Measurements from ENCODE around the gene BICDL2.

BICDL2 gene

DNA sequence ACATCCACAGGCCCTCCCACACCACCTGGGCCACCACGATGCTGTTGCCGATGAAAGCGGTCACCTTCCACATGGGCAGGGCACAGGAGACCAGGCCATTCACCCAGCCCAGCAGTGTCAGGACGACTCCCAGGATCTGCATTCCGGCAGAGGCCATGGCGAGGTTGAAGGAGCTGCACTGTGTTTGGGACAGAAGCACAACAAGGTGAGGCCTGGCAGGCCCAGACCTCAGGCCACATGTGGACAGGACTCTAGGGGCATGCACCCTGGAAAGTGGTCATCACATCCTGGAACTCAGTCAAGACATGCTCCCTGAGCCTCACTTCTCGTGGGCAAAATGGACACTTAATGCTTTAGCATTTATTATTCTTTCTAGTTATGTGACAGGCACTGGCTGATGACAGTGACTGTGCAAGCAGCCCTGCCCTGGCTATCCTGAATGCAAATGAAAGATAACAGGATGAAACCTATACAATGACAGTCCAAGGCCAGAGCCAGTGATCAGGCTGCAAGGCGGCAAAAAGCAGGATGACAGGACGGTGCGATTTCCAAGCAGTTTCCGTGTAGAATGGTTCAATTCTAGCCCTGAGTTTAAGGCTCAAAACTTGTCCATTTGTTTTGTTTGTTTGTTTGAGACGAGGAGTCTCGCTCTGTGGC, 20.8 kb downstream of the BICDL2 start:
- no peaks in the 10 kb centered on the region for H3K79me2 ChIP-seq (ENCODE audit: insufficient read depth, low read depth)
- H4K20me1 ChIP-seq (ENCODE audit: insufficient read depth): no peaks in the 10 kb centered on the region
- no peak overlapping the region for H3K4me3 ChIP-seq (IDR thresholded peaks at IDR 0.05; ENCODE audit: insufficient read depth, low read depth, low read length)
- no peaks in the 10 kb centered on the region for H3K36me3 ChIP-seq (ENCODE audit: insufficient read depth)
- H3K4me1 ChIP-seq (ENCODE audit: low read depth, poor library complexity, severe bottlenecking): peaks cover 29% of the 10 kb centered on the region
- H3K27me3 ChIP-seq (ENCODE audit: insufficient read depth, low read depth): peaks cover 48% of the 10 kb centered on the region
- TF ChIP-seq, protein P1, sequence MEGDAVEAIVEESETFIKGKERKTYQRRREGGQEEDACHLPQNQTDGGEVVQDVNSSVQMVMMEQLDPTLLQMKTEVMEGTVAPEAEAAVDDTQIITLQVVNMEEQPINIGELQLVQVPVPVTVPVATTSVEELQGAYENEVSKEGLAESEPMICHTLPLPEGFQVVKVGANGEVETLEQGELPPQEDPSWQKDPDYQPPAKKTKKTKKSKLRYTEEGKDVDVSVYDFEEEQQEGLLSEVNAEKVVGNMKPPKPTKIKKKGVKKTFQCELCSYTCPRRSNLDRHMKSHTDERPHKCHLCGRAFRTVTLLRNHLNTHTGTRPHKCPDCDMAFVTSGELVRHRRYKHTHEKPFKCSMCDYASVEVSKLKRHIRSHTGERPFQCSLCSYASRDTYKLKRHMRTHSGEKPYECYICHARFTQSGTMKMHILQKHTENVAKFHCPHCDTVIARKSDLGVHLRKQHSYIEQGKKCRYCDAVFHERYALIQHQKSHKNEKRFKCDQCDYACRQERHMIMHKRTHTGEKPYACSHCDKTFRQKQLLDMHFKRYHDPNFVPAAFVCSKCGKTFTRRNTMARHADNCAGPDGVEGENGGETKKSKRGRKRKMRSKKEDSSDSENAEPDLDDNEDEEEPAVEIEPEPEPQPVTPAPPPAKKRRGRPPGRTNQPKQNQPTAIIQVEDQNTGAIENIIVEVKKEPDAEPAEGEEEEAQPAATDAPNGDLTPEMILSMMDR (conservative IDR thresholded peaks at IDR 0.05; ENCODE audit: low read depth, low read length): no peak
- no peak overlapping the region for H3K4me2 ChIP-seq
- no peak overlapping the region for H3K27ac ChIP-seq
- H2AFZ ChIP-seq (ENCODE audit: low read depth): no peak overlapping the region
- H3K9ac ChIP-seq: no peak overlapping the region

DNA sequence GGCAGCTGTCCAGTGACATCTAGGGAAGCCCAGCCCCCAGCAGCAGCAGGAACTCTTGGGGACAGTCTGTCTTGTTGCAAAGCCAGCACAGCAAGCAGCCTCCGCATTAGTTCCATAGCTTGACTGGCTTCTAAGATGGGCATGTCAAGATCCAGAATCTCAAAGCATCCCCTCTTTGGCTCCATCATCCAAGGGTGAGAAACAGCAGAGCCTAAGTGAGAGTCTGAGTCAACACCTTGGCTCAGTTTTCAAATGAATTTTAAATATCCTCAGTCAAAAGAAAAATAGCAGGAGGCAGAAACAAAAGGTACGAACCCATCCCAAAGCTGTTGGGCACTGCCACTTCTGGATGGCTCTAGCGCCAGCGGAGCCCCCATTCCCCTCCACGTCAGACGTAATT, 21.8 kb downstream of the BICDL2 start:
- H3K4me2 ChIP-seq: no peak overlapping the region
- no peaks in the 10 kb centered on the region for H3K79me2 ChIP-seq (ENCODE audit: insufficient read depth, low read depth)
- no peak overlapping the region for H3K9ac ChIP-seq
- no peak overlapping the region for H2AFZ ChIP-seq (ENCODE audit: low read depth)
- no peaks in the 10 kb centered on the region for H4K20me1 ChIP-seq (ENCODE audit: insufficient read depth)
- peaks cover 58% of the 10 kb centered on the region for H3K27me3 ChIP-seq (ENCODE audit: insufficient read depth, low read depth)
- TF ChIP-seq, protein P1 (conservative IDR thresholded peaks at IDR 0.05; ENCODE audit: low read depth, low read length): no peak
- peaks cover 24% of the 10 kb centered on the region for H3K4me1 ChIP-seq (ENCODE audit: low read depth, poor library complexity, severe bottlenecking)
- no peak overlapping the region for H3K27ac ChIP-seq
- H3K36me3 ChIP-seq (ENCODE audit: insufficient read depth): no peaks in the 10 kb centered on the region
- H3K4me3 ChIP-seq (IDR thresholded peaks at IDR 0.05; ENCODE audit: insufficient read depth, low read depth, low read length): no peak overlapping the region

DNA sequence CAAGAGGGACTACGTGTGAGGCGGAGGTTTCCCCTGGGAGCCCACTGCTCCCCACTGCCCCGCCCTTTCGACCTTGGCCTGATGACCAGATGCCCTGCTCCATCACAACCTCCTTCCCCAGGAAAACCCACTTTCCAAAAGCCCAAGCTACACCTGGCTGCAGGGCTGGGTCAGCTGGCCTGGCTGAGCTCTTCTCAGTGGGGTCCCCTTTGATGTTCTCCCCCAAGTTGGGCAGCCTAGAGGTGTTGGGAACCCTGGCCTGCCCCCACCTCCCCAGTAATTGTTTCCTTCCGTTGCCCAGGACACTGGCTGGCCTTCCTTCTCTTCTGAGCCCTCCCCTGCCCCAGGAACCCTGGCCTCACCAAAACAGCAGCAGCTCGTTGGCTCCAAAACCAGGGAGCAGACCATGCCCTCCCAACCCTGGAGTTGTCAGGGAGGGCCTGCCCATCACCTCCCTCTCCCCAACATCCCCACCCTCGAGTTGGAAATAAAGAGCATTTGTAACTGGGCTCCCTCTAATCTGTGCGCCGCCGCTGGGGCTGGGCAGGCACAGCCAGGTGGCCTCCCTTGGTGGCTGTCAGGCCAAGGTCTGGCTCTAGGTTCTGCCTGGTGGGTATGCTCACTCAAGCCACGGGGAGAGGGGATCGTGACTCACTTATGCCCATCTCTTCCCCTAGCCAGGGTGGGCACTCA, 22.6 kb downstream of the BICDL2 start:
- Histone ChIP-seq H3K4me1 (ENCODE audit: low read depth, poor library complexity, severe bottlenecking) (peaks cover 17% of the 10 kb centered on the region), H2AFZ (ENCODE audit: low read depth) (no peak overlapping the region), H3K27me3 (ENCODE audit: insufficient read depth, low read depth) (peaks cover 63% of the 10 kb centered on the region), H3K4me3 (IDR thresholded peaks at IDR 0.05; ENCODE audit: insufficient read depth, low read depth, low read length) (no peak overlapping the region), H3K27ac (no peak overlapping the region), H4K20me1 (ENCODE audit: insufficient read depth) (no peaks in the 10 kb centered on the region), H3K4me2 (no peak overlapping the region), H3K9ac (no peak overlapping the region), H3K36me3 (ENCODE audit: insufficient read depth) (no peaks in the 10 kb centered on the region), H3K79me2 (ENCODE audit: insufficient read depth, low read depth) (no peaks in the 10 kb centered on the region)
- TF ChIP-seq, protein P1 (conservative IDR thresholded peaks at IDR 0.05; ENCODE audit: low read depth, low read length): no peak

DNA sequence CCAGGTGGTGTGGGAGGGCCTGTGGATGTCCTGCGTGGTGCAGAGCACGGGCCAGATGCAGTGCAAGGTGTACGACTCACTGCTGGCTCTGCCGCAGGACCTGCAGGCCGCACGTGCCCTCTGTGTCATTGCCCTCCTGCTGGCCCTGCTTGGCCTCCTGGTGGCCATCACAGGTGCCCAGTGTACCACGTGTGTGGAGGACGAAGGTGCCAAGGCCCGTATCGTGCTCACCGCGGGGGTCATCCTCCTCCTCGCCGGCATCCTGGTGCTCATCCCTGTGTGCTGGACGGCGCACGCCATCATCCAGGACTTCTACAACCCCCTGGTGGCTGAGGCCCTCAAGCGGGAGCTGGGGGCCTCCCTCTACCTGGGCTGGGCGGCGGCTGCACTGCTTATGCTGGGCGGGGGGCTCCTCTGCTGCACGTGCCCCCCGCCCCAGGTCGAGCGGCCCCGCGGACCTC, 23.2 kb downstream of the BICDL2 start:
- H3K4me1 ChIP-seq (ENCODE audit: low read depth, poor library complexity, severe bottlenecking): peaks cover 18% of the 10 kb centered on the region
- H3K9ac ChIP-seq: no peak overlapping the region
- H4K20me1 ChIP-seq (ENCODE audit: insufficient read depth): no peaks in the 10 kb centered on the region
- no peaks in the 10 kb centered on the region for H3K79me2 ChIP-seq (ENCODE audit: insufficient read depth, low read depth)
- TF ChIP-seq, protein P1 (conservative IDR thresholded peaks at IDR 0.05; ENCODE audit: low read depth, low read length): no peak
- no peak overlapping the region for H3K4me2 ChIP-seq
- H3K4me3 ChIP-seq (IDR thresholded peaks at IDR 0.05; ENCODE audit: insufficient read depth, low read depth, low read length): no peak overlapping the region
- peaks cover 65% of the 10 kb centered on the region for H3K27me3 ChIP-seq (ENCODE audit: insufficient read depth, low read depth)
- H2AFZ ChIP-seq (ENCODE audit: low read depth): no peak overlapping the region
- H3K36me3 ChIP-seq (ENCODE audit: insufficient read depth): no peaks in the 10 kb centered on the region
- no peak overlapping the region for H3K27ac ChIP-seq
